Tibial nerve (tissue), 4 donors: Measurements from ENCODE around the gene CCDC7.

Source experiments
- CTCF ChIP-seq, 5 experiments: fragments of 200-600 bp in 3 of 5; fragments of 450-650 bp in 2 of 5; sonication (generic) in 3 of 5; IDR thresholded peaks; one replicate each; pipeline ENCODE4 v1.5.1; 2016 to 2019; ENCODE audit warnings: antibody characterized with exemption in 5 of 5, mild to moderate bottlenecking in 3 of 5, moderate library complexity in 2 of 5
- EP300 ChIP-seq, 2 donors: sonication (generic); formaldehyde crosslinking; IDR thresholded peaks; one replicate each; pipeline ENCODE4 v1.6.1; 2017; ENCODE audit warnings: antibody characterized with exemption in 2 of 2, mild to moderate bottlenecking in 1 of 2
- POLR2A ChIP-seq, 2 donors: fragments of 450-650 bp; IDR thresholded peaks; one replicate each; pipeline ENCODE4 v1.6.1; 2017; ENCODE audit warnings: antibody characterized with exemption in 2 of 2, mild to moderate bottlenecking in 2 of 2, moderate library complexity in 2 of 2

DNA sequence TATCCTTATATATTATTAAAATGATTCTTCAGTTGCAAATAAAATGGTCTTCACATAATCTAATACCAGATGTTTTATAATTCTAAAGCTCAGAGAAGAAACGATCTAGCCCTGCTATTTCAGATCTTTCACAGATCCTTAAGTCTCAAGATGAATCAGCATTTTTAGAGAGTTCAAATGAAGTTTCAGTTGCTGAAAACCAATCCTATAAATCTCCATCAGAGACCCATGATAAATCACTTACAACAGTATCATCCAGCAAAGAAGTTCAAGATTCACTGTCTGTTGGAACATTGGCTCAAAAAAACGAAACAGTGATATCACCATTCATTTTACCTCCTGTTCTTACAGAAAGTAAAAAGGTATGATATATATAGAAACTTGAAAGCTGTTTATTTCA is 137.0 kb downstream of the CCDC7 start:
- TF ChIP-seq CTCF (IDR thresholded peaks at IDR 0.05) (no peak), EP300 (IDR thresholded peaks at IDR 0.05) (no peak), POLR2A (IDR thresholded peaks at IDR 0.05) (no peak)
